NCI-H2029 treated with DMSO at 0.1 percent for 48 hours (cell line): ENCODE results near the gene ZSCAN2.
"Not testable (repeated sequence)": the region's sequence is repeated elsewhere in the genome, so short reads cannot be mapped to it uniquely, and the experiment has no call there.

Experiments
- DNase-seq: peaks from one replicate; lab custom pipeline; 2025; lab: John Stamatoyannopoulos, UW

ZSCAN2 gene

GRCh38 chr15:84600687-84601554 lies at the start of gene ZSCAN2:
Gene ZSCAN2, plus strand, starts transcription at chr15:84601009. Its CDS starts 2,919 bp downstream, at chr15:84603928.
- peak; percentile 49 for DNase-seq

DNA sequence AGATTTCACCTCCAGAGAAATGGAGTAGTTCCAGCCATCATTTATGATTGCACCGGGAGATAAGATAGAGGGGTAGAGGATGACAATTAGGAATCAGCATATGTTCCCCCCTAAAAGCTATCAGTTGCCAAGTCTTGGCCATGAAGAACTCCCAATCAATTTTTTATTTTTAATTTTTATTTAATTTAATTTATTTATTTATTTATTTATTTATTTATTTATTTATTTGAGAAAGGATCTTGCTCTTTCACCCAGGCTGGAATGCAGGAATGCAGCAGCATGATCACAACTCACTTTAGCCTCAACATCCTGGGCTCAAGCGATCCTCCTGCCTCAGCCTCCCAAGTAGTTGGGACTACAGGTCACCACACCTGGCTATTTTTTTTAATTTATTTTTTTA lies 49.2 kb upstream of the ZSCAN2 start:
- not testable (repeated sequence) for DNase-seq

- DNase-seq = no peak
Observed at GRCh38 chr15:84552896-84553295, 47.9 kb upstream of the ZSCAN2 start.

DNA sequence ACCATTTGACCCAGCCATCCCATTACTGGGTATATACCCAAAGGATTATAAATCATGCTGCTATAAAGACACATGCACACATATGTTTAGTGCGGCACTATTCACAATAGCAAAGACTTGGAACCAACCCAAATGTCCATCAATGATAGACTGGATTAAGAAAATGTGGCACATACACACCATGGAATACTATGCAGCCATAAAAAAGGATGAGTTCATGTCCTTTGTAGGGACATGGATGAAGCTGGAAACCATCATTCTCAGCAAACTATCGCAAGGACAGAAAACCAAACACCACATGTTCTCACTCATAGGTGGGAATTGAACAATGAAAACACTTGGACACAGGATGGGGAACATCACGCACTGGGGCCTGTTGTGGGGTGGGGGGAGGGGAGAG lies 44.1 kb upstream of the ZSCAN2 start:
- DNase-seq = not testable (repeated sequence)

GRCh38 chr15:84568021-84568420 lies 32.8 kb upstream of the ZSCAN2 start:
- not testable (repeated sequence) for DNase-seq

DNA sequence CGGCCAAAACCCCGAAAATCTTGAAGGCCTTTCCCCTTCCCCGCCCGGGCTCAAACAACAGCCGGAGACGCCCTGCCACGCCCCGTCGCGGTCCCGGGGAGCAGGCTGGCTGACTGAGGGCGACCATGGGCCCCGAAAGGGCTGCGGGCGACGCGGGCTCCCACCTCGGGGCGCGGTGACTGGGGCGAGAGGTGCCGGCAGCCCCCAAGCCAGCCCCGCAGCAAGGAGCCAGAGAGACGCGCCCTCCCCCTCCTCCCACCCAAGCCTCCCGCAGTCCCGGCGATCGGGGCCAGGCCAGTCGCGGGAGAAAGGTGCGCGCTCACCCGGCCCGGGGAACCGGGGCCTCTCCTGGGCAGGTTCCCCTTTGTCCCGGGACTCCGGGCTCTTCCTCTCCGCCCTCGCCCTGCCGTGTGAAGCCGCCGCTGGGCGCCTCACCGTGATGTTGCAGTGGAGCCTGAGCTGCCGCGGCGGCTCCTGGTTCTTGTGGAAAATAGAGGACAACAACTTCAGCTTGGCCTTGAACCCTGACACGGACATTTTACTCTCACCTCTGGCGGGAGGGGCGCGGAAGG lies 30.6 kb upstream of the ZSCAN2 start:
- no peak for DNase-seq

GRCh38 chr15:84572231-84572630 lies 28.6 kb upstream of the ZSCAN2 start:
- no peak for DNase-seq

GRCh38 chr15:84575493-84575892 lies 25.3 kb upstream of the ZSCAN2 start:
- no peak for DNase-seq

- not testable (repeated sequence) for DNase-seq
Observed at GRCh38 chr15:84577891-84578290, 22.9 kb upstream of the ZSCAN2 start.

DNA sequence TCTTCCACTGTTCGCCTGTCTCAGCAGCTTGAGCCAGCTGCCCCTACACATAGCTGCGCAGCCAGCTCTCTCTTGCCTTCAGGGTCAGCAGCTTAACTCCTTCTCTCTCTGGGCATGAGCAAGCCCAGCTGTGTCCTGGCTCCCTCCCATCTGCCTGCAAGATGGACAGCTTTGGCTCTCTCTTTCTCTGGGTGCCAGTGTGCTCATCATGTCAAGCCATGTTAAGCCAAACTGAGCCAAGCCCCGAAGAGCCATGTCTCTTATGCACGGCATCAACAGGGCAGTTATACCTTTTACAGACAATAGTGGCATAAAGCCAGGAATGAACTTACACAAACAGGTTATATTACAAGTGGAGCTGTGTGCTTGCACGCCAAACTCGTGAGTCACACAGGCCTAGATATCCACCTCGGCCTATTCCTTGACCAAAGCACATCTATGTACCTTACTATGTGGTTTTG lies 21.5 kb upstream of the ZSCAN2 start:
- not testable (repeated sequence) for DNase-seq

GRCh38 chr15:84581676-84582428 lies 19.0 kb upstream of the ZSCAN2 start:
- not testable (repeated sequence) for DNase-seq

DNA sequence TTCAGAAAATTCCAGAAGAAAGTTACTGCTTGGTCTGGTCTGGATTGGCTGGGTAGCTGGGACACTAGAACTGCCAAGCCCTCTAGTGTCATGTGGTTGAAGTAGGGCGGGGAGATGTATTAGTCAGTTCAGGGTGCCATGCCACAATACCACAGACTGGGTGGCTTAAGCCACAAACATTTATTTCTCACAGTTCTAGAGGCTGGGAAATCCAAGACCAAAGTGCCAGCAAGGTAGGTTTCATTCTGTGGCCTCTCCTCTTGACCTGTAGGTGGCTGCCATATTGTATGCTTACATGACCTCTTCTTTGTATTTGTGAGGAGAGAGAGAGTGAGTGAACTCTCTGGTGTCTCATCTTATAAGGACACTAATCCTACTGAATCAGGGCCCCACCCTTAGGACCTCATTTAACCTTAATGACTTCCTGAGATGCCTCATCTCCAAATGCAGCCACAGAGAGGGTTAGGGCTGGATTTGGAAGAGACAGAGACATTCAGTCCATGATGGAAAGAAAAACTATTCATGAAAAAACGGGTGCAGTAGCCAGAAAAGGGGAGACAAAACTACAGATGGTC lies 18.1 kb upstream of the ZSCAN2 start:
- no peak for DNase-seq

DNA sequence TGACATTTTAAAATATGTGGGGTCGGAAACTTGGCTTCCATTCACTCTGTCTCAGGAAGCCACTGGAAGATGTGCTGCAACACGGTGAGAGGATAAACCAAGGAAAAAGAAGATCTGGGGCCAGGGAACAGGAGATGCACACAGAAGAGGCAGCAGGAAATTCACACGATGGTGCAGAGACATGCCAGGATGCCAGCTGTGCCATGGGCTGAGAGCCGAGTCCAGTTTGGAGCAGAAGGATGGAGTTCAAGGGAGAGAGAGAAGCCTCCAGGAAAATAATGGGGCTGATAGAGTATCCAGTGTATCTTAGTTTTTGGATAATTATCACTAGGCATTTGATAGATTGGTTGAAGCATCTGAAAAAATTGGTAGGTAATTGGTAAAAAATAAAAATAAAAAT lies 16.9 kb upstream of the ZSCAN2 start:
- not testable (repeated sequence) for DNase-seq

GRCh38 chr15:84586696-84587095 lies 14.1 kb upstream of the ZSCAN2 start:
- no peak for DNase-seq

DNA sequence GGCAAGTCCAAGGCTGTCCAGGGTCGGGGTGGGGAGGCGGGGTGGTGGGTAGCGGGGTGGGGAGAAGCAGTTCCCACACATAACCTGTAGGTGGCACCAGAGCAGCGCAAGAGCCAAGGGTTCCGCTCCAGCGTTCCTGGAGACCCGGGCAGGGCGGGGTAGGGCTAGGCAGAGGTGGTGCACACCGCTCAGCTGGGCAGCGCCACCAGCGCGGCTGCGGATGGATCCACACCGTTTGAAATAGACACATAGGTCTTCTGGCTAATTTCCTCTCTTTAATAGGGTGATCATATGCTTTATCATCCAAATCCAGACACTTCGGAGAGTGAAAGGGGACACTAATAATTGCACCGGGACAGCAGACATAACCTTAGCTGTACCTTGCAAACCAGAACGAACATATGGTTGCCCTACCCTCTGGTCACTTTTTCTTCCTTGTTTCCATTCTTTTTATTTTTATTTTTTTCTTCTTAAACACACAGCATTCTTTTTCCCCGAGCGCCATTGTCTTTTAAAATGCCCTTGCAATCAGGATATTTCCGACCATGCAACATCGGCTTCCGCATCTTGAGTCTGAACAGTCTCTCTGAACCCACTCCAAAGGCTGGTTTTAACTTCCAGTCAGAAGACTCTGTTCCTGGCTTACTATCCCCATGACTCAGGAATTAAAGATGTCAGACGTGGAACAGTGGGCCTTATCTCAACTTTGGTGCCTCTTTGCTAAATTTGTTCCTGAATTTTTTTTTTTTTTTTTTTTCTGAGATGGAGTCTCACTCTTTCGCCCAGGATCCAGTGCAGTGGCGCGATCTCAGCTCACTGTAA lies 12.5 kb upstream of the ZSCAN2 start:
- peak; percentile 7 for DNase-seq

GRCh38 chr15:84590406-84590805 lies 10.4 kb upstream of the ZSCAN2 start:
- no peak for DNase-seq

DNA sequence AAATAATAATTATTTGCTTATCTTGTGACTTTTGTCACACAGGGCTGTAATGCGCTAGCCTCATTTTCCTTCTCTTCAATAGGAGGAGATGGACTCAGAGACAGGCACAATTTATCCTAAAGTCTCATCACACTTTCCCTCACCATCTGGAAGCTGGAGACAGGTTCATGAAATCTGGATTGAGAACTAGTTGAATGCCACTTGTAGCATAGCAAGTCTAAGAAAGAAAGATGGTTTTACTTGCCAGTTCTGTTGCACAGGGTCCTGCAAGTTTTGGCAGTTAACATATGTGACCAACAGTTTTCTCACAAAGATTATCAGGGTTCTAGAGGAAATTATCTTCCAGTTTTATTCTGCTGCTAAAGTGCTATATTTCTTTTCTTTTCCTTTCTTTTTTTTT lies 9.0 kb upstream of the ZSCAN2 start:
- no peak for DNase-seq

DNA sequence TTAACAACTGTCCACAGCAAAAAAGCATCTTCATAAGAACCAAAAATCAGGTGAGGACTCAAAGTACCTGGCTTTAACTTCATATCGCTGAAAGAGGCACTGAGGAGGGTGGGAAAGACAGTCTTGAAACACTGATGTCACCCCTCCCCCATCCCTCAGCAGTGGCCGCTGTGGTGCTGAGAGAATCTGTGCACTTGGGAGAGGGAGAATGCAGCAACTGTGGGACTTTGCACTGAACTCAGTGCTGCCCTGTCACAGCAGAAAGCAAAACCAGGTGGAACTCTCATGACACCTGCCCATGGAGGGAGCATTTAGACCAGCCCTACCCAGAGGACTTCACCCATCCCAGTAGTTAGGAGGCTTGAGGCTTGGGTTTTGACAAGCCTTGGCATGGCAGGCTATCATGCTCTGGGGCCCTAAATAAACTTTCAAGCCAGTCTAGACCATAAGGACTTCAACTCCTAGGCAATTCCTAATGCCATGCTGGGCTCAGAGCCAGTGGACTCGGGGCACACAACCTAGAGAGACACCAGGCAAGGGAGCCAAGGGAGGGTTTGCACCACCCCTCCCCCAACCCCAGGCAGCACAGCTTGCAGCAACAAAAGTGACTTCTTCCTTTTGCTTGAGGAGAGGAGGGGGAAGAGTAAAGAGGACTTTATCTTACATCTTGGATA lies 6.1 kb upstream of the ZSCAN2 start:
- no peak for DNase-seq

- no peak for DNase-seq
Observed at GRCh38 chr15:84595660-84596059, 5.1 kb upstream of the ZSCAN2 start.

GRCh38 chr15:84597296-84597695 lies 3.5 kb upstream of the ZSCAN2 start:
- DNase-seq = no peak

DNA sequence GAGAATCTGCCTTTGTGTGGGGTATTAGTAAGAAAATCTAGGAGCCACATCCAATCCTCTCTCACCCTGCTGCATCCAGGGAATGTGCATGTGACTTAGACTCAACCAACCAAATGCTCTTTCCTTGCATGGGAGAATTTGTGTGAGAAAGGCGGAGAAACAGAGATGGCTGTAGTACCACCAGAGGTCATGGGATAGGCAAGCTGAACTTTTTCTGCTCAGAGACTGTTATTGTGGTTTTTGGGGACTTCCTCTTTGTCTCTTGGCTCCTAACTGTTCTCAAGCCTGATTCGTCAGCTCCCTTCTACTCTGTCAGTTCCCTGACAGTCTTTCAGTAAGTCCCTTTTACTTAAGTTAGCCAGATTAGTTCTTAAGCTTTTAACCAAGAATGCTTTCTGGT lies 2.6 kb upstream of the ZSCAN2 start:
- no peak for DNase-seq
